HG02885 (cell line): Measurements from ENCODE around the gene MCAM.
A peak's percentile ranks its signal among the peaks of the same experiment; 100 is the strongest.

ENCODE experiments used
- ATAC-seq: cut with Tn5 transposase; IDR thresholded peaks from one replicate; pipeline ENCODE4 v1.9.1; 2021; ENCODE audit warnings: mild to moderate bottlenecking; ENCODE audit not compliant: unreplicated experiment, poor library complexity

The MCAM gene, protein sequence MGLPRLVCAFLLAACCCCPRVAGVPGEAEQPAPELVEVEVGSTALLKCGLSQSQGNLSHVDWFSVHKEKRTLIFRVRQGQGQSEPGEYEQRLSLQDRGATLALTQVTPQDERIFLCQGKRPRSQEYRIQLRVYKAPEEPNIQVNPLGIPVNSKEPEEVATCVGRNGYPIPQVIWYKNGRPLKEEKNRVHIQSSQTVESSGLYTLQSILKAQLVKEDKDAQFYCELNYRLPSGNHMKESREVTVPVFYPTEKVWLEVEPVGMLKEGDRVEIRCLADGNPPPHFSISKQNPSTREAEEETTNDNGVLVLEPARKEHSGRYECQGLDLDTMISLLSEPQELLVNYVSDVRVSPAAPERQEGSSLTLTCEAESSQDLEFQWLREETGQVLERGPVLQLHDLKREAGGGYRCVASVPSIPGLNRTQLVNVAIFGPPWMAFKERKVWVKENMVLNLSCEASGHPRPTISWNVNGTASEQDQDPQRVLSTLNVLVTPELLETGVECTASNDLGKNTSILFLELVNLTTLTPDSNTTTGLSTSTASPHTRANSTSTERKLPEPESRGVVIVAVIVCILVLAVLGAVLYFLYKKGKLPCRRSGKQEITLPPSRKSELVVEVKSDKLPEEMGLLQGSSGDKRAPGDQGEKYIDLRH

DNA sequence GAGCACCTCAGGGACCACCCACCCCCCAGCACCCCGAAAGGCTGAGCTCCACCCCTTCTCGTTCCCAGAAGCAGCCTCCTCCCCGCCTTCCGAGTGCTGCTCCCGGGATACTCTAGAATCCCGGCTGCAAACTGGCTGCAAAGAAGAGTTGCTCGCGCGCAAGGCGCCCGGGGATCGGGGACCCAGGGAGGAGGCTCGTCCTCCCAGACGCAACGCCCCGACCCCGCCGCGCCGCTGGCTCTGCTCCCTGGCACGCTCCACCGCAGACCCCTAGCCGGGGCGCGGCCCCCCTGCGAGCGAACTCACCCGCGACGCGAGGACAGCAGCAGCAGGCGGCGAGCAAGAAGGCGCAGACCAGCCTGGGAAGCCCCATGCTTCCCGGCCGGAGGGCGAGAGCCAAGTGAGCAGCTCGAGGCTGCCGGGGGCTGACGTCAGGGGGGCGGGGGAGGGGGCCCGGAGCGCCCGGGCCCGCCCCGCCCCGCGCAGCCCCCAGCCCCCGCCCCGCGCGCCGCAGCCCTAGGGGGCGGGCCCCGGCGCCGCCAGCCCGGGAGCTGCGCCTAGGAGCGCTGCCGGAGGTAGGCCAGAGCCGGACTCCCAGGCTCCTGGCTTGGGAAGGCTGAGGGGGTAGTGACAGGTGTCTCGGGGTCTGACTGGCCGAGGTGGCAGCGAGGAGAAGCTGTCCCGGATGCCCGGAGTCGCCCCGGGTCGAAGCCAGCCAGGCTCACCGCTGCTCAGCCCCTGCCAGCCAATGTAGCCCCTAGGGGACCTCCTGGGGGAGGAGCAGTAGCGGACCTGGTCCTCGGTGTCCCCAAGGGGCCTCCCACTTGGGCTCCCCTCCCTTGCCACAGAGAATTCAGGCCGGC is at the start of gene MCAM:
Gene MCAM, minus strand, starts transcription at position 402 of the 863 bp plus-strand sequence. Its CDS starts 29 bp downstream, at position 373.
- no peak for ATAC-seq

DNA sequence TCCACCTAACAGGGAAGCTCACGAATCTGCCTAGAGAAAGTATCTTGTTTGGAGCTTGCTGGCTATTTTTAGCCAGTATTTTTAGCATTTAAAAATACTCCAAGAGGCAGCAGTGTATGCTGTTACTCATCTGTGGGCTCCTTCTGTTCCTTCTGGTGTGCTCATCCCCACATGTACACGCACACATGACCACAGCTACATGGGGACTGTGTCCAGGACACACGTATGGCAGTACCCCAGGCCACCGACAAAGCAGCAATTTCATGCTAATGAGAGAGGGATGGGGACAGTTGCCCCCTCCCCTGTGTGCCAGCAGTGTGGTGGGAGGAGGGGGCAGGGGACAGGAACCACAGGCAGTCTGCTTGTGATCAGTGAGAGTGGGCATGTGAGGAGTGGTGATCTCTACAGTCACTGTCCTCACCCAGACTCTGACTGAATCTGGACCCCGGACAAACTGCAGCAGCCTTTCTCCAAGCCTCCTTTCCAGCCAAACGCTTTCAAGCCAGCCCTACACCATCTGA is 48.2 kb upstream of the MCAM start:
- no peak for ATAC-seq

DNA sequence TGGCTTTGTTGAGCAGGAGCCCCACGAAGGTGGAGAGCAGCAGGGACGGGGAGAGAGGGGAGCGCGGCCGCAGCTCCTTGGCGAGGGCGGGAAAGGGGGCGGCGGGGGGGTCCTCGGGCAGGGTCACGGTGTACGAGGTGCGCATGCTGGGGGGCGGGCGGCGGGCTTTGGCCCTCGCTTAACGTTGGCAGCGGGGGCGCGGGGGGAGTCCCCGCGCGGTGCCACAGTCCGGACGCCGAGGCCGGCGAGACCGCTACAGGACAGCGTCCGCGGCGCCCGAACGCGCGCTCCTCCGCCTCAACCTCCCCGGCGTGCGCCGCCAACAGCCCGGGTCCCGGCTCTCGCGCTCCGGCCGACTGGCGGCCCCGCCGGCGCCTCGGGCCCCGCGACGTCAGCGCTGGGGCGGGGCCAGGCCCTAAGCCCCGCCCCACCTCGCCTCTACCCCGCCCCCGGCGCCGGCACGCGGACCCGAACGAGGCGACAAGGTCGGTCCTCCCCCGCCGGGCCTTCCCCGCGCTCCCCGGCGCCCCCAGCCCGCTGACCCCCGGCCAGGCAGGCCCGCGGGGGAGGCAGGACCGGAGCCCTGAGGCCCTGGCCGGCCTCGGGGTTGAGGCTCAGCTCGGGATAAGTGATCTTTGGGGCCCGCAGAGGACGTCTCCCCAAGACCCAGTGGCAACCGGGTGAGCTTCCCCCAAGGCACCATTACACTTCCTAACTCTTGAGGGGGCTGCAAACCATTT is 47.1 kb upstream of the MCAM start:
- ATAC-seq: no peak

DNA sequence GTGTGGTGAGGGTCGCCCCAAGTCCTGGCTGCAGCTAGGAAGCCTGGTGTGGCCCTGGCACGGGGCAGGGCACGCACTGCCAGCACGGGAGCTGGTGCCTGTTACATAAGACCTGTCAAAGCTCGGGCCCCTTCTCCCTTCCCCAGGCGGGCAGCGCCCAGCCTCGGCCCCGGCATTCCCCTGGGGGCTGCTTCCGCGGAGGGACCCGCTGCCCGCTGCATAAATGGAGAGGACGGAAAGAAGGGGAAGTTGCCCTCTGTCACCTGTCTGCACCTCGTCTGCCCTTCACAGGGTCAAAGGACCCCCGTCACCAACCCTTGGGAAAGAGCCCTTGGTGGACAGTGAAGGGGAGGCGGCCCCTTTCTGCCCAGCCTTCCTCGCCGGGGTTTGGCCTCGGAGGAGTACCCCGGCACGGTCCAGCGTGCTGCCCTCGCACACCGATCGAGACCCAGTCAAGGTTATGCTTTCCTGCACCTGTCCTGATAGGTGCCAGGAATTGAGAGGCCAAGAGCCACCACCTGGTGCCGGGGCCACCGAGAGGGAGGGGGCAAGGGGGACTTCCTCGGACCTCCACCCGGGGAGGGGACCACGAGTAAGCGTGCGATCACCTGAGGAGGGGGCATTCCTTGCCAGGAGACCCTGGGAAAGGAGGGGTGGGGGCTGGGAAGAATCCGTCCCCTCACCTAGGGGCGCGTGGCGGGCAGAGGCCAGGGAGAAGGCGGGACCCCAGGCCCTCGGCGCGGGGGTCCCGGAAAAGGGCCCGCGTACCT is 46.3 kb upstream of the MCAM start:
- no peak for ATAC-seq

DNA sequence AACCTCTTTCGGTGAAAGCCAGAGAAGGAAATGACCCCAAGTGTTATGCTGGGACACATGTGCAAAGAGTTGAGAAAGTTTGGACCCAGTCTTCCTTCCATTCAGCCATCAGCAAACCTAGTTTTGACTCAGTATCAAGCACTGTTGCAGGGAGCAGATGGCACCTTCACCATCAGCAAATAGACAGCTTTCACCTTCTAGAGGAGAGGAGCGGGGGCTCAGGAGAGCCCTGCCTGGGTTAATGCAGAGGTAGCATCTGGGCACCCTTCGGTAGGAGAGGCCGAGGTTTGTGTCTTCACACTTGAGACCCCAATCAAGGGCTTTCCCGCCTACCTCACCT is 45.8 kb upstream of the MCAM start:
- no peak for ATAC-seq

DNA sequence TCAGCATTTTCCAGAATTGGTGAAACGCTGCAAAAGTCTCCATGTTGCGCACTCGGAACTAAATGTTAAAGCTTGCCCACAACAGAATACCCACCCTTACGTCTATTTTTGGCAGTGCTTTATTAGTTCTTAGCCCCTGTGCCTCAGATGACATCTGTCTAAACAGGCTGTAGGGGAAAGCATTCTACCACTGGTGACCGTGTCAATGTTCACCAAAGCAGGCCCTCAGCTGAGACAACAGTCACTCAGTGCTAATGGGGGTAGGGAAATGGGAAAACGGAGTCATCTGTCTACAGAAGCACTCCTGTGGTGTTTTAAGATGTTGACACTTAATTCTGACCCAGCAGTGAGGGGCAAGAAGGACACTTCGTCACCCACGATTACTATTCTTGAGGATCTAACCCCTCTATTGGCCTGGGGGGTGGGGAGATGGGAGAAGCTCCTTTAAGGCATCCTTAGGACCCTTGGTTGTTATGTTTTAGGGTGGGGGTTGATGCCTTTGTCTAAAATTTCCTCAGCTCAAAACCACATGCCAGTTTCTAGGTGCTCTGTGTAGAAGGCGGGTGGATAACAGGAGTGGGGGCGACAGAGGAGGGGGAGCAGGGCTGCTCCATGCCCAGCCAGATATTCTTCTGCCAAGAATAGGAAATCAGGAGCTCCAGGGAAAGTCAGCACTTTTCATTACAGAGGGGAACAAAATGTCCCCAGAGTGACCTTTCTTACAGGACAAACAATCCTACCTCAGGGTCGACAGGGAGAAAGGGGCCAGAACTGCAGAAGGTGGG is 45.2 kb upstream of the MCAM start:
- ATAC-seq: no peak

DNA sequence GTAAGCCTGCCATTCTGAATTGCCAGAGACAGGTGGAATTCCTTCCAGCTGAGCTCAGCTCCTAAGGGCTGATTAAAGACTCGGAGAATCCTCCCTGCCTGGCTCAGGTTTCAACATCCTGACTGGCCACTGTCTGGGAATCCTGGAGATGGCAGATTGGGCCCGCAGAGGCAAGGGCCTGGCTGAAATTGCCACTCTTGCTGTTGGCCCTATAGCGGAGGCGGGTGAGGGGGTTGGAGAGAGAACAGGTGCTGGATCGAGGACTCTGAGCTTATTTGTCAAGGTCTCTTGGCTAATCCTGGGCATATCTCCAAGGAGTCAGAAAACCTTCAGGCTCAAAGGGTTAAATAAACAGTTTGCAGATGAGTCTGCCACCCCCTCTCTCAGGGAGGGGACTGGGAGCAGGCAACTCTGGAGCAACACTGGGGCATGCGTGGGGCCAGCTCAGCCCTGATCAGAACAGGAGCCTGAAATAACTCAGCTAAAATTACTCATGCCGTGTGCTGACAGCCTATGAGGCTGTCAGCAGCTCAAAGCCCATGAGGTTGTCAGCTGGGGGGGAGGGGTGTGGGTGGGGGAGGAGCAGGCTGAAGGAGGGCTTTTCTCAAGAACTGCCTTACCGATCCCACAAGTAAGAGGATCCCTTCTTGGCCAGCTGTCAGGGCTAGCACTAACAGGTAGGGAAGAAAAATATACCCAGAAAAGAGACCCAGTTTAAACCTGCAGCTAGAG is 44.3 kb upstream of the MCAM start:
- peak; percentile 61 for ATAC-seq

DNA sequence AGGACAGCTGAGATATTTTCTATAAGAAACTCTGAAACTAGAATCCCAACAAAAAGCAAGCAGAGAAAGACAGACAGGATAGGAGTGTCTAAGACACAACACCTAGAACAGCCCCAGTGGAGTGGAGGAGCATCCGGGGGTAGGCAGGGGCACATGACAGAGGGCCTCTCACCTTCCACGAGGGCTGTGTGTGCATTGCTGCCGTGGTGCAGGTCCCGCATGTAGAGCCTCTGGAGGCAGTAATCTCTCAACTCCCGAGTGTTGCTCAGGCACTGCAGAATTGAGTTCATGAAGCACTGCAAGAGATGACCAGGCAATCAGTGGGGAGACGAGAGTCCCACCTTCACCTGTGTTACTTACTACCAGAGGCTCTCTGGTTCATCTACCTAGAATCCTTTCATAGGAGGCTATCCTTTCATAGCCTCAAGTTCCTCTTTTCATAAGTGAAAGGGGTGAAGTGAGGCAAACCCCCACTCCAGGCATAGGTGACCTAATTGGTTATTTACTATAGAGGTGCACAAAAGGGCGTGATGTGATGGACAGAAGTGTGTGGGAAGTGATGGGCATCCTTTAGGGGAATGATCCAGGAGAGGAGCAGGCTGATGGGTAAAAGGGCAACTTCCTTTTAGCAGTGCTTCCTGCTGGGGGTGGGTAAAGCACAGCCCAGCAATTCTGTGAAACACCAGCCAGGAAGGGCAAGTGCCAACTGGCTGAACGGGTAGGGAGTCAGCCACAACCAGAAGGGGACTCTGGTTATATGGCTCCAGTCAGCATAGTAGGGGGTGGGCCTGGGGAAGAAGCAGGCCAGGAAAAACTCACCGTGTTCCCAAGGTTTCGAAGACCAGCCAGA is 42.7 kb upstream of the MCAM start:
- ATAC-seq: no peak

DNA sequence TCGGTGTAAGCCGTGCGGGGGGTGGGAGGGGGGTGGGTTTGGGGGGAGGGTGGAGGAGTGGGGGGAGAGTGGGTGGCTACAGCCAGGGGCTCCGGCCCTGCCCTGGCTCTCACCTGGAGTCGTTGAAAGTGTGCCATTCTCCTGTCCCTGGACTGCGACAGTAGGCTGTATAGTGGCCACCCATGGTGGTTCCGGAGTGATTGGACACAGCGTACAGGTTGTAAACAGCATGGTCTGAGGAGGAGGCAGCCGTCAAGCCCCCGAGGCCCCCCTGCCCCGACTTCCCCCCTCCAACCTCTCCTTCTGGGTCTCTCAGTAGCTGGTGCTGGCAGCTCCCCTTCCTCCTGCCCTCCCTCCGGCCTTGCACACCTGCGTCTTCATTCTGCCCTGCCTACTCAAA is 40.1 kb upstream of the MCAM start:
- ATAC-seq: no peak

DNA sequence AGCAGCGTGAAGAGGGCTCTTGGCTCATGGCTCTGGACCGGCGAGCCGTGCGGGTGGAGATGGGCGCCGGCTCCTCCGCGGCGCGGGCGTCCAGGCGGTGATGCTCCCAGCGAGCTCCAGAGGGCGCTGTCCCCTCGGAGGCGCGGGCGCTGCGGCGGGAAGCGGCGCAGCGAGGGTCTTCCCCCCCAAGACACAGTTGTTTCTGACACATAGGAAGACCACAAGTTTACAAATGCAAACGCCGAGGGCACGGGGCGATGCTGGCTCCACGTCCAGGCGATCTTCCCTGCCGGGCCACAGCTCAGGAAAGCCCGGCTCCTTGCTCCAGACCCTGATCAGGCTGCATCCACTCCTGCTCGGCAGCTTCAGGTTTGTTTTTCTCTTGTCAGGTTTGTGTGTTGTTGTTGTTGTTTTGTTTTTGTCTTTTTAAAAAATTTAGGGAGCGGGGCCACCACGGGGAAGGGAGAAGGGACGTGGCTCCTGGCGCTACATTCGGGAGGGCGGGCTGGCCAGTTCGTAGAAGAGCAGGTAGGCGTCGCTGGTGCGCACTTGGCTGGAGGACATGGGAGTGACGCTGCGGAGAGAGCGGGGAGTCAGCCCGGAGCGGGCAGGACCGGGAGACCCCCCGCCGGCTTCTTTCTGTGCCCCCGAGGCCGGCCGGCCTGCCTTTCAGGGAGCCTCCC is 39.6 kb upstream of the MCAM start:
- peak; percentile 65 for ATAC-seq

DNA sequence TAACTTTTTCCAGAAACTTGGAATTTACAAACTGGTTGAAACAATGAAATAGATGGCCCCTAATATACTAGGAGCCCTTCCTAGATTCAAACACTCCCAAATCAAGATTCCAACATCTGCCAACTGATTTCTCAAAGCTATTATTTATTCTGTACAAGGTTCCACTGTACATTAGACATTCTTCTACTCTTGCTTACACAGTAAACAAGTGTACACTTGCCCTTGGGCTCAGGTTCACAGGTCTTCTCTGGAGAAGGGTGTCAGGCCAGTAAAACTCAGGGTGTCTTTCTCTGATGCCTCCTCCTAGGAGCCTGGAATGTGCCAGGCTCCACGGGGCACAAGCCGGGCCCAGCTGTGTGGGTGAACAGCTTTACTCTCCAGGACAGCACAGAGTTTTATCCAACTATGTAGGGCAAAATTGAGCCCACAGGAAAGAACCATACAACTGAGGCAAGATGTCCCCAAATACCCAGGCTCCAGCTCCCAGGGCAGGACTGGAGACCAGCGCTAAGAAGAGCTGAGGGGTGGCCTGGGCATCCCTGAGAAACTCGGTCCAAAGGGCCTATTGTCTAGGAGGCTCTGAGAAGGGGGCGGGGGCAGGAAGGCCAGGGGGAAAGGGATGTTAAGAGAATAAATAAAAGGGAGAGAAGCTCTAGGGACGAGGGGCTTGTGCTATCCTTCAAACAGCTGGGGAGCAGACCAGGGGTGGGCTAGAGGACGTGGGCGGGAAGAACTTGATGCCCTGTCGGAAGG is 38.3 kb upstream of the MCAM start:
- no peak for ATAC-seq

DNA sequence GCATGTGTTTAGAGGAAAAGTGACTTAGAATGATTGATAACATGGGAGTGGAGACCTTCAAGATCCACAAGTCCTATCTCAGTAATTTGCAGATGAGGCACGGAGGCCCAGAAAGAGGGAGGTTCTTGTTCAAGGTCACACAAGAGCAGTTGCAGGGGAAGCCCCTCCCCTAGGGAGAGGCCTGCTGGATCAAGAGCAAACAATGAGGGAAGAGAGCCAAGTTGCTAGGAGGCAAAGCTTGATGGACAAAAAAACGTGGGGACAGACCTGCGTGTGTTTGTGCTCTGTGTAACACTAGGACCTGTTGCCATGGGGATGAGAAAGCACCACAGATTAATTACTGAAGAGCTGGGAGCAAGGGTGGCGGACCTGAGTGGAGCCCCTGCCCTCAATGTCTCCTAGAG is 35.9 kb upstream of the MCAM start:
- ATAC-seq: no peak

DNA sequence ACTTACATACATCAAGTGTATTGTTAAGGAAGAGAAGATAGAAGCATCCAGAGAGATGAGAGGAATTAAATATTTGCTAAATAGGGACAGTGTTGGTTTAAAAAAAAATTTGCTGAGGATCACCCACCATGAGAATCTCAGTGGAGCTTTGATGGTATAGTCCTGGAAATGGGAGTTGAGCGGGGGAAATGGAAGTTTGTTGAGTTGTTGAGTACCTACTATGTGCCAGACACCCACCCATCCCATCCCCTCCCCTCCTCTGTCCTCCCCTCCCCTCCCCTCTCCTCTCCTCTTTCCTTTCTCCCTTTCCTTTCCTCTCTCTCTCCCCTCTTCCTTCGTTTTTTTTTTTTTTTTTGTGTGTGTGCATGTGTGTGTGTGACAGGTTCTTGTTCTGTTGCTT is 34.3 kb upstream of the MCAM start:
- no peak for ATAC-seq

DNA sequence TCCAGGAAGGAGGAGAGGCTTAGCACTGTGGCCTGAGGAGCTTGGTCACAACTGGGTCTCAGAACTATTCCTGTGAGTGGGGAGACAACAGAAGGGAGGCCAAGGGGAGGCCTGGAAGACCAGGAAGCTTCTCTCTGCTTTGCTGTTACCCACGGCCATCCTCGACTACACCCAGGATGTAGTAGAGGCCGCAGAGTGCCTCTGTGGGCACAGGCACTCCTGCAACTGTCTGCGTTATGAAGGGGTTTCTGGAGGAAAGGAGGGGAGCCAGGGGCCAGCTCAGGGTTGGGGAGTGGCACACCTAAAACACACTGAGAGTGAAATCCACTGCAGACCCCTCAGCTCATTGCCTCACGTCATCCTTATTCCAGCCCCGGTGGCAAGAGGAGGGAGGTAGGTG is 33.4 kb upstream of the MCAM start:
- ATAC-seq: no peak

DNA sequence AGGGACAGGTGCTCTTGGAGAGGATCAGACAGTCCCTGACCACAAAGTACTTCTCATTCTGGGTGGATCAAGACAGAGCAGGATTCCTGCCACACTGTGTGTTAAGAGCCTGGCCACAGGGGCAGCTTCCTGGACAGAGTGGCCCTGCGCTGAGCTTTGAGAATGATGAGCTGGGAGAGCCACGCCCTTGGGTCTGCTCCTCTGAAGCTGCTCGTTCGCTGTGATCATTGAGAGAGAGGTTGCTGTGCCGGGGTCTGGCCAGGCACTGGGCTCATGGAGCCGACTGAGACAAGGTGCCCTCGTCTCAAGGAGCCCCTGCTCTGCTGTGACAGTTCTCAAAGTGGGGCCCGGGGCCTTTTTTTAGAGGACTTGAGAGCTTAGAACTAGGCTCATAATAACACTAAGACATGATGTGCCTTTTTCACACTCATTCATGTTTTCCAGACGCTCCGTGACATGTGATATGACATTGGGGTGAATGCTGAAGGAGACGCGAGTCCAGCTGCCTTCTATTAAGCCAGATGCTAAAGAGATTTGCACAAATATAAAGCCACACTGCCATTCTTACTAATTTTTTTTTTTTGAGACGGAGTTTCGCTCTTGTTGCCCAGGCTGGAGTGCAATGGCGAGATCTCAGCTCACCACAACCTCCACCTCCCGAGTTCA is 31.1 kb upstream of the MCAM start:
- no peak for ATAC-seq
